ENCODE measurements around the gene USP51. TPM values are rescaled to one million over a fixed set of nuclear protein-coding genes. Genes with fewer than 3 reads are reported as not detected.
"Not testable (repeated sequence)": the region's sequence is repeated elsewhere in the genome, so short reads cannot be mapped to it uniquely, and the experiment has no call there.

USP51 gene
- total RNA-seq, 1 donor from 2014 or later = 4.5 TPM

- DNase-seq (ENCODE audit: low read depth) = not testable (repeated sequence)
Measured at GRCh38 chrX:55465108-55465507, 24.5 kb downstream of the USP51 start.

GRCh38 chrX:55464050-55464449, 25.6 kb downstream of the USP51 start:
- not testable (repeated sequence) for DNase-seq (ENCODE audit: low read depth)

- not testable (repeated sequence) for DNase-seq (ENCODE audit: low read depth)
Measured at GRCh38 chrX:55459926-55460325, 29.7 kb downstream of the USP51 start.

GRCh38 chrX:55459426-55459825, 30.2 kb downstream of the USP51 start:
- DNase-seq (ENCODE audit: low read depth) = not testable (repeated sequence)

GRCh38 chrX:55455708-55456107, 33.9 kb downstream of the USP51 start:
- not testable (repeated sequence) for DNase-seq (ENCODE audit: low read depth)

GRCh38 chrX:55452833-55453124, 36.9 kb downstream of the USP51 start:
- no peak for DNase-seq (ENCODE audit: low read depth)

- DNase-seq (ENCODE audit: low read depth) = peak; percentile 66
Measured at GRCh38 chrX:55451990-55452832, 37.4 kb downstream of the USP51 start, which contains the start of gene MAGEH1. MAGEH1 (plus strand) TSS chrX:55452127; CDS start chrX:55452375, 248 bp downstream.

GRCh38 chrX:55451626-55451989, 38.0 kb downstream of the USP51 start:
- DNase-seq (ENCODE audit: low read depth) = no peak

GRCh38 chrX:55451141-55451540, 38.5 kb downstream of the USP51 start:
- DNase-seq (ENCODE audit: low read depth) = no peak

- DNase-seq (ENCODE audit: low read depth) = peak; percentile 17
Measured at GRCh38 chrX:55450259-55450658, 39.4 kb downstream of the USP51 start.

- DNase-seq (ENCODE audit: low read depth) = not testable (repeated sequence)
Measured at GRCh38 chrX:55443468-55443867, 46.2 kb downstream of the USP51 start.

Other genes with a start within 250 kb of the USP51 start
- gene PAGE3, start 224.9 kb downstream of the USP51 start, total RNA-seq = not detected in 2 replicates
- gene MAGEH1, start 37.7 kb downstream of the USP51 start, total RNA-seq = 18.9 and 19.7 TPM in 2 replicates
- gene FOXR2, start 133.6 kb upstream of the USP51 start, total RNA-seq = not detected in 2 replicates
- 24.3 and 34.0 TPM in 2 replicates for gene RRAGB, start 227.9 kb upstream of the USP51 start, total RNA-seq

Measured in renal cortical epithelial cell (primary cell).